IPS-15b (cell line): Measurements from ENCODE around the gene SH2D4B.

Source experiments
- H3K27me3 ChIP-seq: one replicate; pipeline ENCODE4 v1.6.1; 2013; ENCODE audit warnings: low read length; ENCODE audit not compliant: control insufficient read depth, insufficient read depth
- H3K36me3 ChIP-seq: one replicate; pipeline ENCODE4 v1.6.1; 2013; ENCODE audit warnings: low read length; ENCODE audit not compliant: control insufficient read depth, insufficient read depth
- H3K4me1 ChIP-seq: one replicate; pipeline ENCODE4 v1.6.1; 2013; ENCODE audit warnings: mild to moderate bottlenecking, low read length; ENCODE audit not compliant: control insufficient read depth, insufficient read depth
- H3K4me3 ChIP-seq: one replicate; pipeline ENCODE4 v1.5.1; 2013; ENCODE audit warnings: low read depth, low read length
- H3K9ac ChIP-seq: one replicate; pipeline ENCODE4 v1.6.1; 2013; ENCODE audit warnings: low read depth, mild to moderate bottlenecking, low read length
- H3K9me3 ChIP-seq: one replicate; pipeline ENCODE4 v1.6.1; 2013; ENCODE audit warnings: mild to moderate bottlenecking, low read length; ENCODE audit not compliant: control insufficient read depth, insufficient read depth

SH2D4B gene

GRCh38 chr10:80611481-80612185, 73.9 kb downstream of the SH2D4B start:
- Histone ChIP-seq H3K9ac (no peak overlapping the region), H3K27me3 (no peaks in the 10 kb centered on the region), H3K9me3 (no peaks in the 10 kb centered on the region), H3K4me1 (no peaks in the 10 kb centered on the region), H3K4me3 (no peak overlapping the region), H3K36me3 (no peaks in the 10 kb centered on the region)

- Histone ChIP-seq H3K4me1 (no peaks in the 10 kb centered on the region), H3K36me3 (no peaks in the 10 kb centered on the region), H3K4me3 (no peak overlapping the region), H3K27me3 (no peaks in the 10 kb centered on the region), H3K9ac (no peak overlapping the region), H3K9me3 (no peaks in the 10 kb centered on the region)
Measured at GRCh38 chr10:80612261-80612660, 74.6 kb downstream of the SH2D4B start.

DNA sequence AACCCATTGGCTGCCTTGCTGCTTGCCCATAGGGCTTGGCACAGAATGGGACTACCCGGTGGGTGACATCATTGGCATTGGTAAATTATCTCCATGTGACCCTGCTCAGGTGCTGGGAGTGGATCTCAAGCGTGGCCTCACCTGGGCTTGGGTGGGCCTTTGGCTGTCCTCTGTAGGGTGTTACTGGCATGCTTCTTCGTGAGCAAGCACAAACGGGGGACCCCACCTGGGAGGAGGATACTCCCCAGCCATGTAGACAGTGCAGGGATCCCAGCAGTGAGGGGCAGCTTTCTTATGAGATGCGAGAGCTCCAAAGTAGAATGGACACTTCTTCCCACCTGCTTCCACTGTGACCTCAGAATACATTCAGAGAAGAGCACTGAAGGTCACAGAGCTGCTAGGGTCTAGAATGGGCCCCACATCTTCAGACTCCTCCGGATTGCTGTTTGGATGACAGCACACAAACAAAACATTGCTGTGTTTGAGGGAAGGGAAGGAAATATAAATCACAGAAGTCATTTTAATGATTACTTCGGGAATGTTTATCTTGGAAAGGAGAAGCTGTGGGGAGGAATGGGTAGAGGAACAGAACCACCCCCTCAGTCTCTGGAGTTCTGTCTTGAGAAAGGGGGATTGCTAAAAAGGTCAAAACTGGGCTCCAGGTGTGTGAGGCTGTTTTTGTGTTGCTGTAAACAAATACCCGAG, 75.9 kb downstream of the SH2D4B start:
- Histone ChIP-seq H3K4me3 (no peak overlapping the region), H3K4me1 (no peaks in the 10 kb centered on the region), H3K36me3 (no peaks in the 10 kb centered on the region), H3K9ac (no peak overlapping the region), H3K27me3 (no peaks in the 10 kb centered on the region), H3K9me3 (no peaks in the 10 kb centered on the region)

DNA sequence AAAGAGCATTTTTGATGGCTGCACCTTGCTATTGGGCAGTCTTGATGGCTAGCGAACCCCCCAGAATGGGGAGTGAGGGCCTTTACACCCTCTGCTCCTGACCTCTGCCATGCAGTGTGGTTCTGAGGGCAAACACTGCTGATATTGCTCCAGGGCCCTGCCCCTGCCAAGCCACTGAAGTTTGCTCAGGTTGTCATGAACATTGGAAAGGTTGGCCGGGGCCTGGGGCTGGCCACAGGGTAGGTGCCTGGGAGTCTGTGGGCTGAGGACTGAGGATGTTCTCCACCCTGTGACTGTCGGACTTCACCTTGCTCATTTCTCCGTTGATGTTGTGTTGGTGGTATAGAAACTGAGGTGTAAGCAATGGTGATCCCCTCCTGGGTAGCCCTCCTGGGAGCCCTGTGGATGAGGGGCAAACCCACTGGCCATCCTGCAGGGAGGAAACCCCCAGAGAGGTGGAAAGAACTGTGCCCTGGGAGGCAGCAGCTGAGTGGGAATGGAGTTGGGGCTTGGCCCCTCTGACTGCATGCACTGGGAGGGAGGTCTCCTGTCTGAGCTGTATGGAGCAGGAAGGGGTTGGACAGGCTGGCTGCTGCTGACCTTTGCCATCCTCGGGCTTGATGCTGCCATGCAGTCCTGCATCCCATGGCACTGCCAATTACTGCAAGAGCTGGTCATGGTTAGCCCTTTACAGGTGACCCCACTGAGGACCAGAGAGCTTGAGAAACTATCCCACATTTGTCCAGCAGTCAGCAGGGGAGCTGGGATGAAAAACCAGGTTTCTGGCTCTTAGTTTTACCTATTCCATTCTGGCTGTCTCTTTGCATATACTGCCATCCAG, 77.1 kb downstream of the SH2D4B start:
- H3K36me3 ChIP-seq, result no peaks in the 10 kb centered on the region
- no peaks in the 10 kb centered on the region for H3K4me1 ChIP-seq
- H3K9me3 ChIP-seq, result no peaks in the 10 kb centered on the region
- no peak overlapping the region for H3K9ac ChIP-seq
- H3K27me3 ChIP-seq, result no peaks in the 10 kb centered on the region
- no peak overlapping the region for H3K4me3 ChIP-seq

DNA sequence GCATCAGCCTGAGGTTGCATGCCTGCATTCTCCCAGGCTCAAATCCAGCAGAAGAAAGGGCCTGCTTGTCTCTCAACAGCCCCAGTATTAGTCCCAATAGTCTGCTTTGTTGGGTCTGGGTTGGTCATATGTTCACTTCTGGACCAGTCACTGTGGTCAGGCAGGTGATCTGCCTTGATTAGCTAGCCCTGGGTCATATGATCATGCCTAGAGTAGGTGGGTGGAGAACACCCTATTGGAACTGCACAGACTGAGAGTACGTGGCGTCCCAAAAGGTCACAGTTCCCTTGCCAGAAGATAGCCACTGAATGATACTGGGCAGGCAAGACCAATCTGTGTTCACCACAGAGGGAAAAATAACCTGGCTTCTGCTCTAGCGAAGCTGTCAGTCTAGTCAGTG, 80.1 kb downstream of the SH2D4B start:
- Histone ChIP-seq H3K9ac (no peak overlapping the region), H3K4me3 (no peak overlapping the region), H3K4me1 (no peaks in the 10 kb centered on the region), H3K27me3 (no peaks in the 10 kb centered on the region), H3K9me3 (no peaks in the 10 kb centered on the region), H3K36me3 (no peaks in the 10 kb centered on the region)

- Histone ChIP-seq H3K4me3 (no peak overlapping the region), H3K27me3 (no peaks in the 10 kb centered on the region), H3K9me3 (no peaks in the 10 kb centered on the region), H3K9ac (no peak overlapping the region), H3K4me1 (no peaks in the 10 kb centered on the region), H3K36me3 (no peaks in the 10 kb centered on the region)
Measured at GRCh38 chr10:80619036-80619435, 81.3 kb downstream of the SH2D4B start.

DNA sequence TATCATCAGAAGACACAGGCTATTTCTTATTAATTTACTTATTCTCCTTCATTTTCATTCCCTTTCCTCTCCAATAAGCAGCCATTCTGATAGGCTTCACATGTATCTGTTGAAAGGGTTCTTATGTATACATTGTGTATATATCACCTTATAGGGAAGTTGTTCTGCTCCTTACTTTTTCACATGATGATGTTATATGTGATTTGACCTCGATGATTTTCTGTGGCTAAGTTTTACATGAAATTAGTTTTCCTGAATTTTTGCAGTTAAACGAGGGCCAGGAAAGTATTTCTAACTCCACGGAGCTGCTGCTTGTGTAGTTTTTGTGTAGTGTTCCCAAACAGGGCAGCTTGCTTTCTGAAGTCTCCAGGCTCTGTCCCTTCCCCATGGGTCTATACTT, 84.5 kb downstream of the SH2D4B start:
- Histone ChIP-seq H3K9me3 (no peaks in the 10 kb centered on the region), H3K4me1 (no peaks in the 10 kb centered on the region), H3K27me3 (no peaks in the 10 kb centered on the region), H3K4me3 (no peak overlapping the region), H3K36me3 (no peaks in the 10 kb centered on the region), H3K9ac (no peak overlapping the region)

DNA sequence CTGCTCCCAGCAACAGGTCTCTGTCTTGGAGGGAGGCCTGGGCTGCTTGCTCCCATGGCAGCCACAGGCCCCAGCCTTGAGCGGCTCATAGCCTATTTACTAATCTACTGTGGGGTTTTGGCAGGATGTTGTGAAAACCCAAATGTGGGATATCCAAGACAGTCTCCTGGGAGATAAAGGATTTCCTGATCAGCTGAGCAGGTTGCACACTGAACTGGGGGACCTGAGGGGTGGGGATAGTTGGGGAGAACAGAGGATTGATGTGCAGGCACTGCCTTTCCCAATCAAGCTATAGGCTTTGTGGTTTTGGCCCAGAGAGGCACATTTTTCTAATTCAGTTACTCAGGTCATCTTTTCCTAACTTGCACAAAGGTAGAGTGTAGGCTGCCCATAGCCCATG, 92.6 kb downstream of the SH2D4B start:
- H3K4me1 ChIP-seq, result no peaks in the 10 kb centered on the region
- no peaks in the 10 kb centered on the region for H3K27me3 ChIP-seq
- no peaks in the 10 kb centered on the region for H3K9me3 ChIP-seq
- no peak overlapping the region for H3K4me3 ChIP-seq
- H3K36me3 ChIP-seq, result no peaks in the 10 kb centered on the region
- no peak overlapping the region for H3K9ac ChIP-seq

DNA sequence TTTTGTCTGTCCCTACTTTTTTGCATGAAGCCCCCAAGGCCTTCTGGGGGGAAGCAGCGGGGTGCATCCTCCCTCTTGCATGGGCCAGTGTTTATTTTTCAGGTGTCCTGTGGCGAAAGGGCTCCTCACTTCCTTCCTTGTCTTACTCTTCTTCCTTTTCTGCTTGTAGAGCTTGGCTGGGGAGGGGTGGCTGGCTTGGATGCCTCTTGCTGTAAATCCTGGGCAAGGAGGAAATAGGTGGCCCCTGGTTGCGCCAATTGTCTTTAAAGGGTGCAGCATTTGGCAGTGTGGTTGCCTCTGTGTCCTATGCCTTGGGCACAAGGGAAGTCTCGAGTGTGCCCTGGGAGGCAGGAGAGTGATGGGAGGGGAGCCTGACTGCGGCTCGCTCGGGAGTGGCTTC, 95.0 kb downstream of the SH2D4B start:
- Histone ChIP-seq H3K36me3 (no peaks in the 10 kb centered on the region), H3K4me3 (no peak overlapping the region), H3K9me3 (no peaks in the 10 kb centered on the region), H3K9ac (no peak overlapping the region), H3K4me1 (no peaks in the 10 kb centered on the region), H3K27me3 (no peaks in the 10 kb centered on the region)

GRCh38 chr10:80633383-80633860, 95.7 kb downstream of the SH2D4B start:
- no peak overlapping the region for H3K9ac ChIP-seq
- no peaks in the 10 kb centered on the region for H3K36me3 ChIP-seq
- H3K4me1 ChIP-seq, result no peaks in the 10 kb centered on the region
- H3K4me3 ChIP-seq, result no peak overlapping the region
- H3K27me3 ChIP-seq, result no peaks in the 10 kb centered on the region
- H3K9me3 ChIP-seq, result no peaks in the 10 kb centered on the region

DNA sequence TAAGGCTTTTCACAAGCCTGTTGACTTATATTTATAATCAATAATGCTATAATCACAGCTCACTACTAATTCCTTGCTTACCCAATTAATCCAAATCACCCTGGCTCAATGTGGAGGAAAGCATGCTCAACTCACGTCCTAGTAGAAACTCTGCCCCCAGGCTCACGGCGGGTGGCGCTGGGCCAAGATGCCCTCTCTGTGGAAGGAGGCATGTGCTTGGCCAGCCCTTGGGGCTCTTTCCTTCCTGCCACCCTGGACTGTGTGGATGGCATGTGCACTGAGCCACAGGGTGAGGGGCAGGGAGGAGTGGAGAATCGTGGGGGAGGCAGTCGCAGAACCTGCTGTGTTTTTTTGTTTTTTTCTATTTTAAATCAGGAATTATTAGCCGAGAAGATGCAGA, 96.2 kb downstream of the SH2D4B start:
- Histone ChIP-seq H3K27me3 (no peaks in the 10 kb centered on the region), H3K9ac (no peak overlapping the region)

More for the DNA sequence above, 96.2 kb downstream of the SH2D4B start:
- H3K4me1 ChIP-seq, result no peaks in the 10 kb centered on the region
- H3K4me3 ChIP-seq, result no peak overlapping the region
- H3K9me3 ChIP-seq, result no peaks in the 10 kb centered on the region
- no peaks in the 10 kb centered on the region for H3K36me3 ChIP-seq
